ENCODE data around the gene ENO2. TPM values are rescaled to one million over a fixed set of nuclear protein-coding genes. Genes with fewer than 3 reads are reported as not detected.

Gene ENO2
- total and polyA plus RNA-seq, 4 donors: 1.1 to 3.1 (median 1.4) TPM

DNA sequence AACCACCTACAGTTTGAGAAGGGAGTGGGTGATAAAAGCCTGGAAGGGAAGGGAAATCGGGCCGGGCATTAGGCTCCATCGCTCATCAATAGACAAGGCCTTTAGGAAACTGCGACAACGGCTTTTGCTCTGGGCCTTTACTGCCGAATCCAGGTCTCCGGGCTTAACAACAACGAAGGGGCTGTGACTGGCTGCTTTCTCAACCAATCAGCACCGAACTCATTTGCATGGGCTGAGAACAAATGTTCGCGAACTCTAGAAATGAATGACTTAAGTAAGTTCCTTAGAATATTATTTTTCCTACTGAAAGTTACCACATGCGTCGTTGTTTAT lies 29.0 kb downstream of the ENO2 start:
- WGBS: 2% methylated on average over 13 of the region's 13 CpGs
- no peaks in the 10 kb centered on the region for H3K27me3 ChIP-seq (ENCODE audit: control insufficient read depth in 4 of 4, insufficient read depth in 4 of 4, low read length in 3 of 4)
- TF ChIP-seq YY1 (IDR thresholded peaks at IDR 0.05): no peak
- TF ChIP-seq NR2F2 (IDR thresholded peaks at IDR 0.05): no peak
- TF ChIP-seq FOXA2 (IDR thresholded peaks at IDR 0.05): no peak
- TF ChIP-seq, protein P1, sequence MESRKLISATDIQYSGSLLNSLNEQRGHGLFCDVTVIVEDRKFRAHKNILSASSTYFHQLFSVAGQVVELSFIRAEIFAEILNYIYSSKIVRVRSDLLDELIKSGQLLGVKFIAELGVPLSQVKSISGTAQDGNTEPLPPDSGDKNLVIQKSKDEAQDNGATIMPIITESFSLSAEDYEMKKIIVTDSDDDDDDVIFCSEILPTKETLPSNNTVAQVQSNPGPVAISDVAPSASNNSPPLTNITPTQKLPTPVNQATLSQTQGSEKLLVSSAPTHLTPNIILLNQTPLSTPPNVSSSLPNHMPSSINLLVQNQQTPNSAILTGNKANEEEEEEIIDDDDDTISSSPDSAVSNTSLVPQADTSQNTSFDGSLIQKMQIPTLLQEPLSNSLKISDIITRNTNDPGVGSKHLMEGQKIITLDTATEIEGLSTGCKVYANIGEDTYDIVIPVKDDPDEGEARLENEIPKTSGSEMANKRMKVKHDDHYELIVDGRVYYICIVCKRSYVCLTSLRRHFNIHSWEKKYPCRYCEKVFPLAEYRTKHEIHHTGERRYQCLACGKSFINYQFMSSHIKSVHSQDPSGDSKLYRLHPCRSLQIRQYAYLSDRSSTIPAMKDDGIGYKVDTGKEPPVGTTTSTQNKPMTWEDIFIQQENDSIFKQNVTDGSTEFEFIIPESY (IDR thresholded peaks at IDR 0.05): no peak
- TF ChIP-seq HNF4G (IDR thresholded peaks at IDR 0.05): no peak
- no peak for TF ChIP-seq JUND (IDR thresholded peaks at IDR 0.05)
- TF ChIP-seq RAD21 (IDR thresholded peaks at IDR 0.05): no peak
- TF ChIP-seq SP1 (IDR thresholded peaks at IDR 0.05): no peak
- no peak for TF ChIP-seq FOXA1 (IDR thresholded peaks at IDR 0.05)
- TF ChIP-seq, protein P2, sequence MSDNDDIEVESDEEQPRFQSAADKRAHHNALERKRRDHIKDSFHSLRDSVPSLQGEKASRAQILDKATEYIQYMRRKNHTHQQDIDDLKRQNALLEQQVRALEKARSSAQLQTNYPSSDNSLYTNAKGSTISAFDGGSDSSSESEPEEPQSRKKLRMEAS (IDR thresholded peaks at IDR 0.05): no peak
- no peak for TF ChIP-seq TAF1 (conservative IDR thresholded peaks at IDR 0.05)
- TF ChIP-seq HNF4A (conservative IDR thresholded peaks at IDR 0.05): no peak
- TF ChIP-seq, protein P3, sequence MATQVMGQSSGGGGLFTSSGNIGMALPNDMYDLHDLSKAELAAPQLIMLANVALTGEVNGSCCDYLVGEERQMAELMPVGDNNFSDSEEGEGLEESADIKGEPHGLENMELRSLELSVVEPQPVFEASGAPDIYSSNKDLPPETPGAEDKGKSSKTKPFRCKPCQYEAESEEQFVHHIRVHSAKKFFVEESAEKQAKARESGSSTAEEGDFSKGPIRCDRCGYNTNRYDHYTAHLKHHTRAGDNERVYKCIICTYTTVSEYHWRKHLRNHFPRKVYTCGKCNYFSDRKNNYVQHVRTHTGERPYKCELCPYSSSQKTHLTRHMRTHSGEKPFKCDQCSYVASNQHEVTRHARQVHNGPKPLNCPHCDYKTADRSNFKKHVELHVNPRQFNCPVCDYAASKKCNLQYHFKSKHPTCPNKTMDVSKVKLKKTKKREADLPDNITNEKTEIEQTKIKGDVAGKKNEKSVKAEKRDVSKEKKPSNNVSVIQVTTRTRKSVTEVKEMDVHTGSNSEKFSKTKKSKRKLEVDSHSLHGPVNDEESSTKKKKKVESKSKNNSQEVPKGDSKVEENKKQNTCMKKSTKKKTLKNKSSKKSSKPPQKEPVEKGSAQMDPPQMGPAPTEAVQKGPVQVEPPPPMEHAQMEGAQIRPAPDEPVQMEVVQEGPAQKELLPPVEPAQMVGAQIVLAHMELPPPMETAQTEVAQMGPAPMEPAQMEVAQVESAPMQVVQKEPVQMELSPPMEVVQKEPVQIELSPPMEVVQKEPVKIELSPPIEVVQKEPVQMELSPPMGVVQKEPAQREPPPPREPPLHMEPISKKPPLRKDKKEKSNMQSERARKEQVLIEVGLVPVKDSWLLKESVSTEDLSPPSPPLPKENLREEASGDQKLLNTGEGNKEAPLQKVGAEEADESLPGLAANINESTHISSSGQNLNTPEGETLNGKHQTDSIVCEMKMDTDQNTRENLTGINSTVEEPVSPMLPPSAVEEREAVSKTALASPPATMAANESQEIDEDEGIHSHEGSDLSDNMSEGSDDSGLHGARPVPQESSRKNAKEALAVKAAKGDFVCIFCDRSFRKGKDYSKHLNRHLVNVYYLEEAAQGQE (IDR thresholded peaks at IDR 0.05): no peak
- TF ChIP-seq GABPA (IDR thresholded peaks at IDR 0.05 in 1 of 2, conservative IDR thresholded peaks at IDR 0.05 in 1 of 2): no peak
- no peak for TF ChIP-seq RXRA (IDR thresholded peaks at IDR 0.05)
- TF ChIP-seq, protein P4, sequence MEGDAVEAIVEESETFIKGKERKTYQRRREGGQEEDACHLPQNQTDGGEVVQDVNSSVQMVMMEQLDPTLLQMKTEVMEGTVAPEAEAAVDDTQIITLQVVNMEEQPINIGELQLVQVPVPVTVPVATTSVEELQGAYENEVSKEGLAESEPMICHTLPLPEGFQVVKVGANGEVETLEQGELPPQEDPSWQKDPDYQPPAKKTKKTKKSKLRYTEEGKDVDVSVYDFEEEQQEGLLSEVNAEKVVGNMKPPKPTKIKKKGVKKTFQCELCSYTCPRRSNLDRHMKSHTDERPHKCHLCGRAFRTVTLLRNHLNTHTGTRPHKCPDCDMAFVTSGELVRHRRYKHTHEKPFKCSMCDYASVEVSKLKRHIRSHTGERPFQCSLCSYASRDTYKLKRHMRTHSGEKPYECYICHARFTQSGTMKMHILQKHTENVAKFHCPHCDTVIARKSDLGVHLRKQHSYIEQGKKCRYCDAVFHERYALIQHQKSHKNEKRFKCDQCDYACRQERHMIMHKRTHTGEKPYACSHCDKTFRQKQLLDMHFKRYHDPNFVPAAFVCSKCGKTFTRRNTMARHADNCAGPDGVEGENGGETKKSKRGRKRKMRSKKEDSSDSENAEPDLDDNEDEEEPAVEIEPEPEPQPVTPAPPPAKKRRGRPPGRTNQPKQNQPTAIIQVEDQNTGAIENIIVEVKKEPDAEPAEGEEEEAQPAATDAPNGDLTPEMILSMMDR (IDR thresholded peaks at IDR 0.05; ENCODE audit: low read depth, low read length, missing input control): no peak
- TF ChIP-seq EGR1 (IDR thresholded peaks at IDR 0.05; ENCODE audit: low read depth in 2 of 2): no peak
- TF ChIP-seq, protein P5, sequence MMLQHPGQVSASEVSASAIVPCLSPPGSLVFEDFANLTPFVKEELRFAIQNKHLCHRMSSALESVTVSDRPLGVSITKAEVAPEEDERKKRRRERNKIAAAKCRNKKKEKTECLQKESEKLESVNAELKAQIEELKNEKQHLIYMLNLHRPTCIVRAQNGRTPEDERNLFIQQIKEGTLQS (IDR thresholded peaks at IDR 0.05): no peak
- peak overlapping the region; percentile 34 to 82 for H3K9ac ChIP-seq (ENCODE audit: low read depth in 1 of 2, low read length in 2 of 2)
- peak overlapping the region in 2 of 3 donors; percentile 56 to 66 for H3K4me3 ChIP-seq (ENCODE audit: low read depth in 1 of 3, low read length in 3 of 3)
- H3K36me3 ChIP-seq (ENCODE audit: control insufficient read depth in 4 of 4, insufficient read depth in 3 of 4, low read depth in 1 of 4, low read length in 3 of 4): no peaks in the 10 kb centered on the region
- H3K27ac ChIP-seq (ENCODE audit: low read depth in 1 of 2, low read length in 2 of 2): peak overlapping the region; percentile 86 to 96
- DNase-seq (ENCODE audit: low spot score): peak; percentile 72
- no peaks in the 10 kb centered on the region for H3K9me3 ChIP-seq (ENCODE audit: control insufficient read depth in 4 of 4, low read length in 3 of 4)
- peaks cover 12 to 58% (median 42%) of the 10 kb centered on the region in 4 donors for H3K4me1 ChIP-seq (ENCODE audit: control insufficient read depth in 4 of 4, insufficient read depth in 4 of 4, low read length in 3 of 4)
